HL-60 (cell line): Measurements from ENCODE around the gene GIPC3.
A peak's percentile ranks its signal among the peaks of the same experiment; 100 is the strongest.

Experiments
- DNase-seq, 2 experiments: peaks; one replicate each; pipeline ENCODE4 v3.0.0-alpha.2; 2010 to 2020; ENCODE audit warnings: low read depth in 1 of 2, low spot score in 1 of 2
- H3K27ac ChIP-seq: fragments of 250-450 bp; sonication (Bioruptor Pico); replicated peaks from 2 replicates; pipeline ENCODE4 v1.5.1; 2020; ENCODE audit warnings: mild to moderate bottlenecking, moderate library complexity
- H3K27me3 ChIP-seq: fragments of 250-450 bp; sonication (Bioruptor Pico); 2 replicates; pipeline ENCODE4 v1.5.1; 2021; ENCODE audit warnings: mild to moderate bottlenecking, moderate library complexity; ENCODE audit not compliant: insufficient read depth, poor library complexity, severe bottlenecking
- H3K4me3 ChIP-seq: replicated peaks from 2 replicates; pipeline ENCODE4 v1.5.1; 2011; ENCODE audit warnings: mild to moderate bottlenecking, control low read depth, low read length; ENCODE audit not compliant: insufficient read depth
- GABPA ChIP-seq: IDR thresholded peaks from 2 replicates; pipeline ENCODE4 v1.6.1; 2012; ENCODE audit warnings: low read depth
- POLR2AphosphoS5 ChIP-seq: IDR thresholded peaks from 2 replicates; pipeline ENCODE4 v1.6.1; 2012; ENCODE audit warnings: low read depth
- SPI1 ChIP-seq: IDR thresholded peaks from 2 replicates; pipeline ENCODE4 v1.6.1; 2012; ENCODE audit warnings: low read depth, mild to moderate bottlenecking, borderline replicate concordance
- TF ChIP-seq, protein P1 (sequence below): IDR thresholded peaks from 2 replicates; pipeline ENCODE4 v1.6.1; 2012; ENCODE audit warnings: low read depth; ENCODE audit not compliant: insufficient replicate concordance
- TF ChIP-seq, protein P2 (sequence below): IDR thresholded peaks from one replicate; pipeline ENCODE4 v1.5.1; 2011; ENCODE audit warnings: low read length, control low read depth, inconsistent platforms; ENCODE audit not compliant: insufficient read depth

Gene GIPC3

DNA sequence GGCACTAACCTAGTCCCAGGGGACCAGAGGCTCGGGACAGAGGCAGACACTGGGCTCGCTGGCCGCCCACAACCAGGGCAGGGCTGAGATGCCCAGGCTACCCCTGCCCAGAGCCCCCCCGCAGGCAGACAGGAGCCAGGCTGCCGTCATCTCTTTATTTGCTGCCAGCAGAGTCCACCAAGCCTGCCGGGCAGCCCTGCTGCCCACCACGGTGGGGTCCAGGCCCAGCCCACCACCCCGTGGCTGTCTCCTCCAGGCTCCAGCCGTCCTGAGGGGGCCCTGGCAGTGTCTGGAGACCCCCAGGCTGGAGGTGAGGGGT is 41.3 kb upstream of the GIPC3 start:
- DNase-seq, result no peak
- Histone ChIP-seq H3K27ac (no peak overlapping the region), H3K4me3 (no peak overlapping the region), H3K27me3 (no peaks in the 10 kb centered on the region)
- TF ChIP-seq SPI1, result no peak
- no peak for TF ChIP-seq GABPA
- TF ChIP-seq, protein P1, sequence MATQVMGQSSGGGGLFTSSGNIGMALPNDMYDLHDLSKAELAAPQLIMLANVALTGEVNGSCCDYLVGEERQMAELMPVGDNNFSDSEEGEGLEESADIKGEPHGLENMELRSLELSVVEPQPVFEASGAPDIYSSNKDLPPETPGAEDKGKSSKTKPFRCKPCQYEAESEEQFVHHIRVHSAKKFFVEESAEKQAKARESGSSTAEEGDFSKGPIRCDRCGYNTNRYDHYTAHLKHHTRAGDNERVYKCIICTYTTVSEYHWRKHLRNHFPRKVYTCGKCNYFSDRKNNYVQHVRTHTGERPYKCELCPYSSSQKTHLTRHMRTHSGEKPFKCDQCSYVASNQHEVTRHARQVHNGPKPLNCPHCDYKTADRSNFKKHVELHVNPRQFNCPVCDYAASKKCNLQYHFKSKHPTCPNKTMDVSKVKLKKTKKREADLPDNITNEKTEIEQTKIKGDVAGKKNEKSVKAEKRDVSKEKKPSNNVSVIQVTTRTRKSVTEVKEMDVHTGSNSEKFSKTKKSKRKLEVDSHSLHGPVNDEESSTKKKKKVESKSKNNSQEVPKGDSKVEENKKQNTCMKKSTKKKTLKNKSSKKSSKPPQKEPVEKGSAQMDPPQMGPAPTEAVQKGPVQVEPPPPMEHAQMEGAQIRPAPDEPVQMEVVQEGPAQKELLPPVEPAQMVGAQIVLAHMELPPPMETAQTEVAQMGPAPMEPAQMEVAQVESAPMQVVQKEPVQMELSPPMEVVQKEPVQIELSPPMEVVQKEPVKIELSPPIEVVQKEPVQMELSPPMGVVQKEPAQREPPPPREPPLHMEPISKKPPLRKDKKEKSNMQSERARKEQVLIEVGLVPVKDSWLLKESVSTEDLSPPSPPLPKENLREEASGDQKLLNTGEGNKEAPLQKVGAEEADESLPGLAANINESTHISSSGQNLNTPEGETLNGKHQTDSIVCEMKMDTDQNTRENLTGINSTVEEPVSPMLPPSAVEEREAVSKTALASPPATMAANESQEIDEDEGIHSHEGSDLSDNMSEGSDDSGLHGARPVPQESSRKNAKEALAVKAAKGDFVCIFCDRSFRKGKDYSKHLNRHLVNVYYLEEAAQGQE, result no peak
- no peak for TF ChIP-seq POLR2AphosphoS5
- TF ChIP-seq, protein P2, sequence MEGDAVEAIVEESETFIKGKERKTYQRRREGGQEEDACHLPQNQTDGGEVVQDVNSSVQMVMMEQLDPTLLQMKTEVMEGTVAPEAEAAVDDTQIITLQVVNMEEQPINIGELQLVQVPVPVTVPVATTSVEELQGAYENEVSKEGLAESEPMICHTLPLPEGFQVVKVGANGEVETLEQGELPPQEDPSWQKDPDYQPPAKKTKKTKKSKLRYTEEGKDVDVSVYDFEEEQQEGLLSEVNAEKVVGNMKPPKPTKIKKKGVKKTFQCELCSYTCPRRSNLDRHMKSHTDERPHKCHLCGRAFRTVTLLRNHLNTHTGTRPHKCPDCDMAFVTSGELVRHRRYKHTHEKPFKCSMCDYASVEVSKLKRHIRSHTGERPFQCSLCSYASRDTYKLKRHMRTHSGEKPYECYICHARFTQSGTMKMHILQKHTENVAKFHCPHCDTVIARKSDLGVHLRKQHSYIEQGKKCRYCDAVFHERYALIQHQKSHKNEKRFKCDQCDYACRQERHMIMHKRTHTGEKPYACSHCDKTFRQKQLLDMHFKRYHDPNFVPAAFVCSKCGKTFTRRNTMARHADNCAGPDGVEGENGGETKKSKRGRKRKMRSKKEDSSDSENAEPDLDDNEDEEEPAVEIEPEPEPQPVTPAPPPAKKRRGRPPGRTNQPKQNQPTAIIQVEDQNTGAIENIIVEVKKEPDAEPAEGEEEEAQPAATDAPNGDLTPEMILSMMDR, result no peak

DNA sequence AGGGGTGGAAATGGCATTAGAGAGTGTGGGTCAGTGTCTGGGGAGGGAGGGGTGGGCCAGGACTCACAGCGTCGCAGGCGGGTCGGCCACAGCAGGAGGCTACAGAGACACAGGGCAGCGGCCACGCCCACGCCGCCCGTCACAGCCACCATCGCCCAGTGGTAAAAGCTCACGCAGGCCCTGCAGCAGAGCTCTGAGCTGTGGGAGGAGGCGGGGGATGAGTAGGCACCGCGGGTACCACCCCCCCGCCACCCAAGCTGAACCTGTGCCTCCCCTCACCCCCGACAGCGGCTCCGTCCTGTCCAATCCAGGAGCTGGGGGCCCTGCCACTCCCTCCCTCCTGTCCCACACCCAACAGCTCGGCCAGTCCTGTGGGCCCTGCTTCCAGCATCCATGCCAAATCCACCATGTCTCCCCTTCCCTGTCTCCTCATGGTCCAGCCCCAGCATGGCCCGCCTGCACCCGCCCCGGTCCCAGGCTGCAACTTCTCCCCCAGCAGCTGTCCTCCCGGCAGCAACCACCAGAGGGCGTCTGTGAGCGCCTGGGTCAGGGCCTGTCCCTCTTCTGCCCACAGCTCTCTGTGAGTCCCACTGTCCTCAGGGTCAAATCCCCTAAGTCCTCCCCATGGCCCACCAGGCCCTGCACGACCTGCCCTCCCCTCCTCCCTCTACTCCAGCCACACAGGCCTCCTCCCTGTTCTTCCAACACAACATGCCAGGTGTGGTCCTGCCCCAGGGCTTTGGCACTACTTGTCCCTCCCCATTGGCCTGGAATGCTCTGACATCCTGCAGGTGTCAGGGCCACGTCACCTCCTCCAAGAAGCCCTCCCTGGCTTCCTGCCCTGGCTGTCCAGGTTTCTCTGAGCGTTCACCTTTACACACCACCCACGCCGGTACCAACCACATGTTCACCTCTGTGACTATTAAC is 40.3 kb upstream of the GIPC3 start:
- H3K27ac ChIP-seq, result no peak overlapping the region

DNA sequence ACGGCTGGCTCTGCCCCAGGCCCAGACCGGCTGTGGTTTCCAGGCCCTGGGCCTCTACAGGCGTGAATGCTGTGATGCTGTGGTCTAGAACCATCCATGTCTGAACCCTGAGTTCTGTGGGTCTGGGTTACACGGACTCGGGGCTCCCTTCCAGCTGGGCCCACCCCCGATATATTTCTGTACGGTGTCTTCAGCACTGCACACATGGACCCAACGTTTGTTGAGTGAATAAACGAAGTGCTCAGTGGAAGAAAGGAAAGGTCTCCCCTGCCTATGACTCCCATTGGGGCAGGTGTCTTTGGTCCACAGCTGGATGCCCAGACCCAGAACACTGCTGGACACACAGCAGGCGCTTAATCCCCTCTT is 39.6 kb upstream of the GIPC3 start:
- TF ChIP-seq GABPA (no peak), POLR2AphosphoS5 (0 out of 2 replicates have a peak, but pooled peaks have one; percentile 4), SPI1 (no peak)
- TF ChIP-seq, protein P2, result no peak
- TF ChIP-seq, protein P1, result peak; percentile 79

More for the DNA sequence above, 40.3 kb upstream of the GIPC3 start:
- Histone ChIP-seq H3K4me3 (no peak overlapping the region), H3K27me3 (no peaks in the 10 kb centered on the region)
- TF ChIP-seq SPI1 (no peak), POLR2AphosphoS5 (no peak; the same call in 1 of the 2 replicates), GABPA (no peak)
- TF ChIP-seq, protein P2, result peak; percentile 86
- TF ChIP-seq, protein P1, result no peak
- peak in 1 of 2 experiments; percentile 71 for DNase-seq

More for the DNA sequence above, 39.6 kb upstream of the GIPC3 start:
- H3K27me3 ChIP-seq, result no peaks in the 10 kb centered on the region
- H3K27ac ChIP-seq, result no peak overlapping the region
- H3K4me3 ChIP-seq, result no peak overlapping the region
- DNase-seq, result no peak
